HEK293T (cell line): Measurements from ENCODE around the gene RPH3AL.

ENCODE experiments used
- CTCF ChIA-PET: fragments of 350-600 bp; formaldehyde crosslinking; extraction: SDS; loops from one replicate; lab custom pipeline; 2021; ENCODE audit warnings: antibody characterized with exemption, inconsistent platforms; lab: Yijun Ruan, JAX
- POLR2A ChIA-PET: fragments of 350-600 bp; formaldehyde crosslinking; extraction: SDS; loops from one replicate; lab custom pipeline; 2020; ENCODE audit warnings: antibody characterized with exemption, inconsistent platforms; lab: Yijun Ruan, JAX
- DNase-seq: peaks from one replicate; pipeline ENCODE4 v3.0.0; 2012; ENCODE audit warnings: mixed read lengths; ENCODE audit errors: extremely low spot score
- ARNT ChIP-seq: fragments of 450-650 bp; IDR thresholded peaks from 2 replicates; pipeline ENCODE4 v1.6.1; 2017; ENCODE audit warnings: mild to moderate bottlenecking
- BHLHE40 ChIP-seq: fragments of 450-650 bp; IDR thresholded peaks from 2 replicates; pipeline ENCODE4 v1.6.1; 2016; ENCODE audit warnings: mild to moderate bottlenecking, moderate library complexity, borderline replicate concordance
- CTBP1 ChIP-seq: fragments of 450-650 bp; IDR thresholded peaks from 2 replicates; pipeline ENCODE4 v1.6.1; 2016; ENCODE audit warnings: borderline replicate concordance
- ELF4 ChIP-seq: fragments of 450-650 bp; IDR thresholded peaks from 2 replicates; pipeline ENCODE4 v1.6.1; 2017; ENCODE audit warnings: antibody characterized with exemption
- FOXA1 ChIP-seq: fragments of 450-650 bp; IDR thresholded peaks from 2 replicates; pipeline ENCODE4 v1.6.1; 2016; ENCODE audit warnings: mild to moderate bottlenecking
- FOXK2 ChIP-seq: fragments of 450-650 bp; IDR thresholded peaks from 2 replicates; pipeline ENCODE4 v1.6.1; 2016; ENCODE audit warnings: mild to moderate bottlenecking
- FOXM1 ChIP-seq: fragments of 450-650 bp; IDR thresholded peaks from 2 replicates; pipeline ENCODE4 v1.6.1; 2017; ENCODE audit warnings: mild to moderate bottlenecking, borderline replicate concordance
- HDGF ChIP-seq: fragments of 450-650 bp; IDR thresholded peaks from 2 replicates; pipeline ENCODE4 v1.6.1; 2017; ENCODE audit warnings: antibody characterized with exemption, borderline replicate concordance
- L3MBTL2 ChIP-seq: fragments of 450-650 bp; conservative IDR thresholded peaks from 2 replicates; pipeline ENCODE4 v1.6.1; 2016; ENCODE audit warnings: mild to moderate bottlenecking
- LEF1 ChIP-seq: fragments of 450-650 bp; IDR thresholded peaks from 2 replicates; pipeline ENCODE4 v1.6.1; 2017; ENCODE audit warnings: mild to moderate bottlenecking, borderline replicate concordance
- NFRKB ChIP-seq: fragments of 450-650 bp; IDR thresholded peaks from 2 replicates; pipeline ENCODE4 v1.6.1; 2016; ENCODE audit warnings: mild to moderate bottlenecking, moderate library complexity
- PKNOX1 ChIP-seq: fragments of 450-650 bp; IDR thresholded peaks from 2 replicates; pipeline ENCODE4 v1.6.1; 2016
- SP1 ChIP-seq: fragments of 450-650 bp; IDR thresholded peaks from 2 replicates; pipeline ENCODE4 v1.6.1; 2017
- SUZ12 ChIP-seq: fragments of 450-650 bp; IDR thresholded peaks from 2 replicates; pipeline ENCODE4 v1.6.1; 2016; ENCODE audit warnings: mild to moderate bottlenecking
- TARDBP ChIP-seq: fragments of 450-650 bp; IDR thresholded peaks from 2 replicates; pipeline ENCODE4 v1.6.1; 2016
- ZNF384 ChIP-seq: fragments of 450-650 bp; IDR thresholded peaks from 2 replicates; pipeline ENCODE4 v1.6.1; 2016

The RPH3AL gene

GRCh38 chr17:335691-336090 lies 16.9 kb downstream of the RPH3AL start:
- DNase-seq: no peak
- POLR2A ChIA-PET: no interaction called here
- CTCF ChIA-PET: no interaction called here
- TF ChIP-seq ARNT (no peak), ELF4 (no peak), ZNF384 (no peak), SUZ12 (no peak)

GRCh38 chr17:334974-335481 lies 17.6 kb downstream of the RPH3AL start:
- ChIA-PET POLR2A (no interaction called here), CTCF (no interaction called here)
- DNase-seq: no peak
- no peak for TF ChIP-seq FOXK2
- no peak for TF ChIP-seq PKNOX1
- no peak for TF ChIP-seq TARDBP
- no peak for TF ChIP-seq FOXM1
- TF ChIP-seq BHLHE40: no peak
- TF ChIP-seq ARNT: no peak
- TF ChIP-seq L3MBTL2: no peak
- no peak for TF ChIP-seq HDGF
- TF ChIP-seq FOXA1: no peak
- TF ChIP-seq LEF1: no peak
- no peak for TF ChIP-seq SP1
- TF ChIP-seq SUZ12: no peak
- TF ChIP-seq NFRKB: no peak
- TF ChIP-seq CTBP1: no peak
- TF ChIP-seq ZNF384: no peak

- TF ChIP-seq ARNT (no peak), NFRKB (no peak), PKNOX1 (no peak), BHLHE40 (no peak), LEF1 (no peak), ZNF384 (no peak), TARDBP (no peak), HDGF (no peak), FOXM1 (no peak), SUZ12 (no peak), FOXK2 (no peak), SP1 (no peak), L3MBTL2 (no peak), CTBP1 (no peak)
- peak; percentile 30 for DNase-seq
- CTCF ChIA-PET: interaction anchor here (0.5 kb wide), 1 partner anchor 188 kb away, joined by 3 read pairs; no protein-coding TSS in a partner anchor
- POLR2A ChIA-PET: no interaction called here
Measured at GRCh38 chr17:333626-334396, 18.8 kb downstream of the RPH3AL start.

- DNase-seq: no peak
- TF ChIP-seq TARDBP (no peak), L3MBTL2 (no peak), BHLHE40 (no peak), ELF4 (no peak), FOXM1 (no peak)
- POLR2A ChIA-PET: no interaction called here
- CTCF ChIA-PET: no interaction called here
Measured at GRCh38 chr17:332558-333322, 19.9 kb downstream of the RPH3AL start.

GRCh38 chr17:332023-332422 lies 20.6 kb downstream of the RPH3AL start:
- CTCF ChIA-PET: no interaction called here
- no peak for DNase-seq
- TF ChIP-seq NFRKB: no peak
- TF ChIP-seq PKNOX1: no peak
- TF ChIP-seq FOXM1: no peak
- TF ChIP-seq CTBP1: no peak
- TF ChIP-seq BHLHE40: no peak
- TF ChIP-seq FOXK2: no peak
- no peak for TF ChIP-seq ZNF384
- TF ChIP-seq SUZ12: no peak
- TF ChIP-seq TARDBP: no peak
- TF ChIP-seq FOXA1: no peak
- no peak for TF ChIP-seq L3MBTL2
- no peak for TF ChIP-seq SP1
- no peak for TF ChIP-seq HDGF
- no peak for TF ChIP-seq ARNT
- TF ChIP-seq LEF1: no peak
- no peak for TF ChIP-seq ELF4
- POLR2A ChIA-PET: no interaction called here

- TF ChIP-seq PKNOX1 (no peak), TARDBP (no peak), HDGF (no peak), FOXM1 (no peak), NFRKB (no peak), L3MBTL2 (no peak), ZNF384 (no peak), SP1 (no peak), ELF4 (no peak), CTBP1 (no peak), ARNT (no peak), FOXK2 (no peak), LEF1 (no peak), SUZ12 (no peak), BHLHE40 (no peak), FOXA1 (no peak)
- POLR2A ChIA-PET: no interaction called here
- no peak for DNase-seq
- CTCF ChIA-PET: no interaction called here
Measured at GRCh38 chr17:330993-331701, 21.5 kb downstream of the RPH3AL start.
